Measurements from ENCODE around the gene LZTR1.

- TF ChIP-seq CTCF (IDR thresholded peaks at IDR 0.05) (no peak), EP300 (IDR thresholded peaks at IDR 0.05) (no peak), POLR2A (IDR thresholded peaks at IDR 0.05) (no peak), POLR2AphosphoS5 (IDR thresholded peaks at IDR 0.05) (no peak)
Observed at GRCh38 chr22:21016644-21017420, 34.7 kb downstream of the LZTR1 start.

All from sigmoid colon (tissue), 4 donors.